Hepatocyte (in vitro differentiated cells): ENCODE measurements around the gene LRRC42.

Experiments
- EZH2 ChIP-seq: fragments of 200-600 bp; sonication (generic); IDR thresholded peaks from 2 replicates; pipeline ENCODE4 v1.6.1; 2016; ENCODE audit warnings: antibody characterized with exemption, mild to moderate bottlenecking, borderline replicate concordance
- EZH2phosphoT487 ChIP-seq: fragments of 200-600 bp; sonication (generic); IDR thresholded peaks from one replicate; pipeline ENCODE4 v1.6.1; 2018; ENCODE audit warnings: antibody characterized with exemption, mild to moderate bottlenecking, low read depth, moderate library complexity; ENCODE audit not compliant: unreplicated experiment, severe bottlenecking
- TF ChIP-seq, protein P1 (sequence below): fragments of 200-600 bp; sonication (generic); IDR thresholded peaks from 2 replicates; pipeline ENCODE4 v1.5.1; 2016; ENCODE audit warnings: antibody characterized with exemption, mild to moderate bottlenecking; ENCODE audit not compliant: poor library complexity

DNA sequence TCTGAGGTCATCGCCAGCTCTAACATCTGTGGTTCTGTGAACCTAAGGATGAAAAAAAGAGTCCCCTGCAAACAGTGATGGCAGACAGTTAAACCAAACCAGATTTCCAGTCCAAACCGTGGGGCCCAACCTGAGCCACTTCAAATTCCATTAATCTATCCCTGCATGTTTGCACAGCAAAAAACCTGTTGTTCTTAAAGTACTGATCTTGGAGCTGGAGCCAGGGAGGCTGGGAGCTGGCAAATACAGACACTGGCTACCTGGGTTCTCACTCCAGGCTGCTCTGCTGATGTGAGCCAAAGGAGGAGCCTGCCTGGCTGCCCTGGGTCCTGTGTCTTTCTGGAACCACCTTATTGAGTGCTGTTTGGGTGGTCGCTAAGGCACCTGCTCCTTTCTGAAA is 55.4 kb downstream of the LRRC42 start:
- TF ChIP-seq, protein P1, sequence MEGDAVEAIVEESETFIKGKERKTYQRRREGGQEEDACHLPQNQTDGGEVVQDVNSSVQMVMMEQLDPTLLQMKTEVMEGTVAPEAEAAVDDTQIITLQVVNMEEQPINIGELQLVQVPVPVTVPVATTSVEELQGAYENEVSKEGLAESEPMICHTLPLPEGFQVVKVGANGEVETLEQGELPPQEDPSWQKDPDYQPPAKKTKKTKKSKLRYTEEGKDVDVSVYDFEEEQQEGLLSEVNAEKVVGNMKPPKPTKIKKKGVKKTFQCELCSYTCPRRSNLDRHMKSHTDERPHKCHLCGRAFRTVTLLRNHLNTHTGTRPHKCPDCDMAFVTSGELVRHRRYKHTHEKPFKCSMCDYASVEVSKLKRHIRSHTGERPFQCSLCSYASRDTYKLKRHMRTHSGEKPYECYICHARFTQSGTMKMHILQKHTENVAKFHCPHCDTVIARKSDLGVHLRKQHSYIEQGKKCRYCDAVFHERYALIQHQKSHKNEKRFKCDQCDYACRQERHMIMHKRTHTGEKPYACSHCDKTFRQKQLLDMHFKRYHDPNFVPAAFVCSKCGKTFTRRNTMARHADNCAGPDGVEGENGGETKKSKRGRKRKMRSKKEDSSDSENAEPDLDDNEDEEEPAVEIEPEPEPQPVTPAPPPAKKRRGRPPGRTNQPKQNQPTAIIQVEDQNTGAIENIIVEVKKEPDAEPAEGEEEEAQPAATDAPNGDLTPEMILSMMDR = no peak
- no peak for TF ChIP-seq EZH2
- TF ChIP-seq EZH2phosphoT487 = no peak
